ENCODE measurements around the gene WWC1. TPM values are rescaled to one million over a fixed set of nuclear protein-coding genes. Genes with fewer than 3 reads are reported as not detected.
A peak's percentile ranks its signal among the peaks of the same experiment; 100 is the strongest.

The WWC1 gene
- 80.0 TPM for polyA plus RNA-seq (ENCODE audit: insufficient read length)
- long read RNA-seq, donor 1, full-length matches to known transcripts, result 17 of 22 reads
- long read RNA-seq, donor 1, partial matches to known transcripts, result 5 of 22 reads
- long read RNA-seq, donor 1, other reads (novel, unspliced or antisense), result 0 of 22 reads
- long read RNA-seq, donor 2, full-length matches to known transcripts, result 15 of 15 reads
- long read RNA-seq, donor 2, partial matches to known transcripts, result 0 of 15 reads
- long read RNA-seq, donor 2, other reads (novel, unspliced or antisense), result 0 of 15 reads
- long read RNA-seq, donor 3, full-length matches to known transcripts, result 14 of 14 reads
- long read RNA-seq, donor 3, partial matches to known transcripts, result 0 of 14 reads
- long read RNA-seq, donor 3, other reads (novel, unspliced or antisense), result 0 of 14 reads
- long read RNA-seq, donor 4, partial matches to known transcripts, result 0 of 1 reads
- long read RNA-seq, donor 4, other reads (novel, unspliced or antisense), result 0 of 1 reads
- long read RNA-seq, donor 5, full-length matches to known transcripts, result 22 of 27 reads
- long read RNA-seq, donor 5, partial matches to known transcripts, result 0 of 27 reads
- long read RNA-seq, donor 5, other reads (novel, unspliced or antisense), result 5 of 27 reads
- long read RNA-seq, donor 6, full-length matches to known transcripts, result 13 of 13 reads
- long read RNA-seq, donor 6, partial matches to known transcripts, result 0 of 13 reads
- long read RNA-seq, donor 6, other reads (novel, unspliced or antisense), result 0 of 13 reads
- long read RNA-seq, donor 7, transcript WWC1-205 (2 exons, 543 nt), result major isoform, 18 of 20 reads
- long read RNA-seq, donor 7, partial matches to known transcripts, result 0 of 20 reads
- long read RNA-seq, donor 7, other reads (novel, unspliced or antisense), result 0 of 20 reads
- long read RNA-seq, donor 8, full-length matches to known transcripts, result 4 of 4 reads
- long read RNA-seq, donor 8, partial matches to known transcripts, result 0 of 4 reads
- long read RNA-seq, donor 8, other reads (novel, unspliced or antisense), result 0 of 4 reads

GRCh38 chr5:168291342-168291963, at the start of gene WWC1:
WWC1 (plus strand) TSS chr5:168291645; CDS start chr5:168292153, 508 bp downstream.
- DNase-seq, result peak; percentile 76

- no peak for DNase-seq
Measured at GRCh38 chr5:168244838-168245559, 46.4 kb upstream of the WWC1 start.

DNA sequence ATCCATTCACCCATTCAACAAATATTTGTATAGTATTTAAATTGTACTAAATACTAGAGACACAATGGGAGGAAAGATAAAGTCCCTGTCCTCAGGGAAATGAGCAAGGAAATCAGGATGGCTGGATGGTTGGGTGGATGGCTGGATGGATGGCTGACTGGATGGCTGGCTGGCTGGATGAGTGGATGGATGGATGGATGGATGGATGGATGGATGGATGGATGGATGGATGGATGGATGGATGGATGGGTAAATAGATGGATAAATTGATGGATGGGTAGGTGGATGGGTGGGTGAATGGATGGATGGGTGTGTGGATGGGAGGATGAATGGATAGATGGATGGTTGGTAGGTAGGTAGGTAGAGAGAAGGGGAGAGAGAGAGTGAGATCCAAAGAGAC, 41.5 kb upstream of the WWC1 start:
- DNase-seq, result no peak

DNA sequence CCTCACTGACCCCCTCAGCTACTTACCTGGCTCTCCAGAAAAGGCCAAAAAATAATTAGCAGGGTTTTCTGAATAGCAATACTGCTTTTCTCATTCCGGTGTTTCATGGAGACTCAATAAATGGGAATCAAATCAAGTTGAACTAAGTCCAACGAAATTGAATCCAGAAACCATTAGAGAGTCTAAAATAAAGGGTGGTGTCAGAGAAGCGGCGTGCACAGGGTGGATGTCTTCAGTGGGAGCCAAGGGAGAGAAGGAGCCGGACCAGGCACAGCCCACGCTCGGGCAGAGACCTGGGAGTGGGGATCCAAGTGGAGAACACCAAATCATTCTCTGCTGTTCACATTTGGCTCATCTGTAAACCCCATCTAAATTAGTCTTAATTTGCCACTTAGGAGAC, 40.2 kb upstream of the WWC1 start:
- no peak for DNase-seq

GRCh38 chr5:168254013-168254693, 37.3 kb upstream of the WWC1 start:
- no peak for DNase-seq

DNA sequence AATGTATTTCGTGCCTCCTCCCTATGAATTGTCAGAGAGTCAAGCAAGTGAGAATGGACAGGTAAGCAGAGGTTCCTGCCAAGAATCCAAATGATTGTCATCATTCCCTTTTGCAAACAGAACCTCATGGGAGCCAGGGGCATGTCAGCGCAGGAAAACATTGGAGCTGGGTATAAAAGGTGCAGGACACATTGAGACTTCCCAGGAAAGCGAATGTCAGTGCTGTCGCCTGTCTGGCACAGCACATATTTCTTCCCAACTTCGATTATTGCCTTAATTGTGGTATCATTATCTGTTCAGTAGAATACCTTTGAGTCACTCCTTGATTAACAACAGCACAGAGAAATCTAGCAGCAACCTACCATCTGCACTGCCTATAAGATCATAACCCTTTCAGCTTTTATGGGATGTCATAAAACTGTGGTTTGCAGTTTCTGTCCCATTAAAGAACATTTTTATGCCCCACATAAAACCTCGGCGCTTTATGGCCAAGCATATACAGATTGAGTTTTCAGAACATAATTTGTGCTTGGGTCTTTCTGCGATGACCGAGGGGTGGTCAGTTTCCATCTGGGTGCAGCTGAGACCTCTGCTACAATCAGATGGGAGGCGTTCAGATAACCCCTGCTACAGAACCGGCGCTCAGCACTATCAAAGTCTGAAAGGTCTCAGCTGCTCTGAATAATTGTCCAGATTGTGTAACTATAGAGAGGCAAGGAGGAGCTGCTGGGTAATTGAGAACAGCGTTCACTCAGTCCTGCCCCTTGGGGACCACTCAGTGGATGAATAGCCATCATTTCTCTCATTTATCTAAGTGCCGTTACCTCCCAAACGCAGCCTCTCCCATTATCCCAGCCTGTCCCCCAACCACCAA, 30.9 kb upstream of the WWC1 start:
- peak; percentile 47 for DNase-seq

GRCh38 chr5:168261227-168261571, 30.2 kb upstream of the WWC1 start:
- no peak for DNase-seq

DNA sequence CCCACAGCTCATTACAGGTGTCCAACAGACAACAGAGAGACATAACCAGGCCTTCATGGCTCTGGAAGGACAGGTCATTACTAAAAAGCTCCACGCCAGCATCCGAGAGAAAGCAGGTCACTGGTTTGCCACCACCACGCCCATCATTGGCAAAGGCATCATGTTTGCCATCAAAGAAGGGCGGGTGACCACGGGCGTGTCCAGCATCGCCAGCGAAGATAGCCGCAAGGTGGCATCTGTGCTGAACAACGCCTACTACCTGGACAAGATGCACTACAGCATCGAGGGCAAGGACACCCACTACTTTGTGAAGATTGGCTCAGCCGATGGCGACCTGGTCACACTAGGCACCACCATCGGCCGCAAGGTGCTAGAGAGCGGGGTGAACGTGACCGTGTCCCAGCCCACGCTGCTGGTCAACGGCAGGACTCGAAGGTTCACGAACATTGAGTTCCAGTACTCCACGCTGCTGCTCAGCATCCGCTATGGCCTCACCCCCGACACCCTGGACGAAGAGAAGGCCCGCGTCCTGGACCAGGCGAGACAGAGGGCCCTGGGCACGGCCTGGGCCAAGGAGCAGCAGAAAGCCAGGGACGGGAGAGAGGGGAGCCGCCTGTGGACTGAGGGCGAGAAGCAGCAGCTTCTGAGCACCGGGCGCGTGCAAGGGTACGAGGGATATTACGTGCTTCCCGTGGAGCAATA, 29.3 kb upstream of the WWC1 start:
- DNase-seq, result no peak

GRCh38 chr5:168263121-168263520, 28.3 kb upstream of the WWC1 start:
- DNase-seq, result no peak

- DNase-seq, result no peak
Measured at GRCh38 chr5:168266016-168266415, 25.4 kb upstream of the WWC1 start.

DNA sequence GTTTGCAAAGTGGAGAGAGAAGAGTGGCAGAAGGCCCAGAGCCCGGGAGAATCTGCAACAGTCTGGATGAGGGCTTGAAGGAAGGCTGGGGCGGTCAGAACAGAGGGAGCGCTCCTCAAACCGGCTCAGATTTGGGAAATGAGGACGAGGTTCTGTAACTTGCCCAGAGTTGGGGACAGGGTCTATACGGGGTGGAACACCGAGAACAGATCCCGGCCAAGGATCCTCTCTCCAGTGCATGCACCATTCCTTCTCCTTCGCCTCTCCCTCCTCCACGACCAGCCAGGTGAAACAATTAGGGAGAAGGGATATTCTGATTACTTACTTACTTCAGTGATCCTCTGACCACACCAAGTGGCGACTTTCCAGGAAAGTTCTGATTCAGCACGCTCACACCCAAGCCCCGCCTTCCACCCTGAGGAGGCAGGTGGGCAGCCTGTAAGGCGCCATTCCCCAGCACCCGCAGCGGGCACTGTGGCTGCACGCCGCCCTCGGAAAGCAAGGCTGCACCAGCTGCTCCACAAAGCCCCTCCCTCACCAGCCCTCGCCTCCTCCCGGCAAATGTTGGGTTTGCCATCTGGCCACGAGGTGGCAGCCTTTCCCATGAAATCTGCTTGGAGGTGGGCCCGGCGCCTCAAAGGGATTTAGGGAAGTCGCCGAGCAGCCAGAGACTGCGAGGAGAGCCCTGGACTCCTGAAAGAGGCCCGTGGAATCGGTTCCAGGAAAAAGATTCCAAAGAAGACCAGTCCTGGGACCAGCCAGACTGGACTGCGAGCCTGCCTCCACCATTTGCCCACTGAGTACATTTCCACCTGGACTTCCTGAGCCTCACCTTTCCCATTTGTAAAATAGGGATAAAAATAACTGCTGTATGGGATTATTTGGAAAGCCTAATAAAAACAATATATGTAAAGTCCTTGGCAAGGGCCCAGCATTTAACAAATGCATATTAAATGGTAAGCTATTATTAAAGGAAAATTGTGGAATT, 22.2 kb upstream of the WWC1 start:
- DNase-seq, result peak; percentile 96

DNA sequence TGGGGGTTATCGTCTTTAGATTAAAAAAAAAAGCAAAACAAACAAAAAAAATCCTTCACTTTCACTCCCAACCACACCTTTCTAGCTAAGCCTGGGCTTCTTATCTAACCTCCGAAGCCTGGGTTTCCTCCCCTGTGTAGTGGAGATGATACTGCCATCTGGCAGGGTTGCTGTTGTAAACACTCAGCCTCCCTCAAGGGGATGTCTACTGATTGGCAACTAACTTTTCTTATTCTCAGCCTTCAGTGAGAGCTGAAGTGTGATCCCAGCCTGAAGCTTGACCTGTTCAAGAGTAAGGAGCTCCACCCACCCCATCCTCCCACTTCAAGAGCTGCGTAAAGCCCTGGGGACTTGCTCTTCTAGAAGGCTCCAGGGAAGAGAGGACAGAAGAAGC, 21.5 kb upstream of the WWC1 start:
- DNase-seq, result no peak

- DNase-seq, result no peak
Measured at GRCh38 chr5:168270476-168270875, 21.0 kb upstream of the WWC1 start.

- DNase-seq, result no peak
Measured at GRCh38 chr5:168273056-168273980, 18.1 kb upstream of the WWC1 start.

- DNase-seq, result no peak
Measured at GRCh38 chr5:168274406-168274805, 17.0 kb upstream of the WWC1 start.

GRCh38 chr5:168275940-168276339, 15.5 kb upstream of the WWC1 start:
- DNase-seq, result no peak

- no peak for DNase-seq
Measured at GRCh38 chr5:168282120-168282519, 9.3 kb upstream of the WWC1 start.

Data from left kidney (tissue), 8 donors.